Skeletal muscle tissue (tissue), 4 donors: ENCODE measurements around the gene TMEM120A. TPM values are rescaled to one million over a fixed set of nuclear protein-coding genes. Genes with fewer than 3 reads are reported as not detected.

ENCODE experiments used
- H3K27ac ChIP-seq: one replicate; pipeline ENCODE4 v1.7.0; 2013; ENCODE audit warnings: mild to moderate bottlenecking, low read depth, low read length, inconsistent platforms
- H3K27me3 ChIP-seq, 3 donors: one replicate each; pipeline ENCODE4 v1.7.0; 2013; ENCODE audit warnings: low read length in 3 of 3; ENCODE audit not compliant: control insufficient read depth in 3 of 3, insufficient read depth in 3 of 3
- H3K36me3 ChIP-seq, 3 donors: one replicate each; pipeline ENCODE4 v1.7.0; 2013; ENCODE audit warnings: low read length in 3 of 3; ENCODE audit not compliant: control insufficient read depth in 3 of 3, insufficient read depth in 3 of 3
- H3K4me1 ChIP-seq, 3 donors: one replicate each; pipeline ENCODE4 v1.7.0; 2013; ENCODE audit warnings: low read length in 3 of 3, mild to moderate bottlenecking in 3 of 3; ENCODE audit not compliant: control insufficient read depth in 3 of 3, insufficient read depth in 3 of 3
- H3K4me3 ChIP-seq, 3 donors: one replicate each; pipeline ENCODE4 v1.7.0; 2013; ENCODE audit warnings: low read length in 3 of 3
- H3K9ac ChIP-seq, 3 donors: one replicate each; pipeline ENCODE4 v1.7.0; 2013; ENCODE audit warnings: low read length in 3 of 3, mild to moderate bottlenecking in 3 of 3, moderate library complexity in 2 of 3, low read depth in 1 of 3
- H3K9me3 ChIP-seq, 3 donors: one replicate each; pipeline ENCODE4 v1.7.0; 2013; ENCODE audit warnings: low read length in 3 of 3; ENCODE audit not compliant: control insufficient read depth in 3 of 3
- total RNA-seq: library from RNA; depleted of rRNA; stranded (reverse); fragments of >200 nt; gene quantifications from one replicate; pipeline ENCODE4 v1.2.3, GENCODE V29; 2014
- donor health status: Osteomylitis.

TMEM120A gene
- total RNA-seq, 1 donor from 2014 or later, result 35.5 TPM

GRCh38 chr7:75998038-75998437 lies 3.6 kb upstream of the TMEM120A start:
- Histone ChIP-seq H3K9me3 (no peaks in the 10 kb centered on the region), H3K4me3 (no peak overlapping the region), H3K36me3 (peaks cover 14 to 24% (median 20%) of the 10 kb centered on the region in 3 donors), H3K4me1 (peaks cover 11 to 19% (median 17%) of the 10 kb centered on the region in 3 donors), H3K27ac (no peak overlapping the region), H3K9ac (no peak overlapping the region), H3K27me3 (no peaks in the 10 kb centered on the region)

GRCh38 chr7:75996476-75996875 lies 2.1 kb upstream of the TMEM120A start:
- Histone ChIP-seq H3K9me3 (no peaks in the 10 kb centered on the region), H3K27ac (no peak overlapping the region), H3K4me3 (no peak overlapping the region), H3K9ac (no peak overlapping the region), H3K36me3 (peaks cover 13 to 19% (median 13%) of the 10 kb centered on the region in 3 donors), H3K4me1 (peaks cover 12 to 31% (median 30%) of the 10 kb centered on the region in 3 donors), H3K27me3 (no peaks in the 10 kb centered on the region)

- Histone ChIP-seq H3K27me3 (no peaks in the 10 kb centered on the region), H3K4me1 (peaks cover 12 to 36% (median 32%) of the 10 kb centered on the region in 3 donors), H3K36me3 (peaks cover 10 to 16% (median 13%) of the 10 kb centered on the region in 3 donors), H3K9me3 (no peaks in the 10 kb centered on the region), H3K27ac (no peak overlapping the region), H3K4me3 (no peak overlapping the region), H3K9ac (peak overlapping the region in 1 of 3 donors; percentile 8)
These were observed 1.6 kb upstream of the TMEM120A start for GRCh38 chr7:75995996-75996395.

GRCh38 chr7:75995052-75995471 lies 667 bp upstream of the TMEM120A start:
- Histone ChIP-seq H3K9me3 (no peaks in the 10 kb centered on the region), H3K4me3 (peak overlapping the region; percentile 80 to 84 (median 83)), H3K9ac (peak overlapping the region; percentile 64 to 87 (median 71)), H3K27ac (peak overlapping the region; percentile 80), H3K27me3 (no peaks in the 10 kb centered on the region), H3K4me1 (peaks cover 12 to 45% (median 38%) of the 10 kb centered on the region in 3 donors), H3K36me3 (peaks cover 6 to 7% (median 6%) of the 10 kb centered on the region in 3 donors)

- Histone ChIP-seq H3K4me3 (peak overlapping the region; percentile 69 to 93 (median 90)), H3K4me1 (peaks cover 23 to 55% (median 49%) of the 10 kb centered on the region in 3 donors), H3K36me3 (peaks cover 6% of the 10 kb centered on the region in 3 donors), H3K9ac (peak overlapping the region; percentile 86 to 94 (median 89)), H3K27me3 (no peaks in the 10 kb centered on the region), H3K9me3 (no peaks in the 10 kb centered on the region), H3K27ac (peak overlapping the region; percentile 97)
These were observed 557 bp downstream of the TMEM120A start for GRCh38 chr7:75993689-75994387.

- Histone ChIP-seq H3K4me1 (peaks cover 23 to 55% (median 49%) of the 10 kb centered on the region in 3 donors), H3K9me3 (no peaks in the 10 kb centered on the region), H3K27me3 (no peaks in the 10 kb centered on the region), H3K36me3 (peaks cover 9 to 14% (median 13%) of the 10 kb centered on the region in 3 donors), H3K4me3 (no peak overlapping the region), H3K9ac (peak overlapping the region in 1 of 3 donors; percentile 57), H3K27ac (peak overlapping the region; percentile 76)
These were observed 2.2 kb downstream of the TMEM120A start for GRCh38 chr7:75992083-75992755.

- H3K27ac ChIP-seq, result peak overlapping the region; percentile 76
These were observed 2.8 kb downstream of the TMEM120A start for GRCh38 chr7:75991531-75992082.

GRCh38 chr7:75989500-75990388 lies 4.7 kb downstream of the TMEM120A start:
- no peaks in the 10 kb centered on the region for H3K9me3 ChIP-seq
- peak overlapping the region; percentile 43 to 73 (median 45) for H3K9ac ChIP-seq
- peak overlapping the region in 2 of 3 donors; percentile 35 for H3K4me3 ChIP-seq
- peaks cover 18 to 29% (median 23%) of the 10 kb centered on the region in 3 donors for H3K36me3 ChIP-seq
- peak overlapping the region; percentile 75 for H3K27ac ChIP-seq
- H3K4me1 ChIP-seq, result peaks cover 20 to 47% (median 41%) of the 10 kb centered on the region in 3 donors
- H3K27me3 ChIP-seq, result no peaks in the 10 kb centered on the region

More at GRCh38 chr7:75991531-75992082, 2.8 kb downstream of the TMEM120A start:
- Histone ChIP-seq H3K4me3 (no peak overlapping the region), H3K4me1 (peaks cover 23 to 55% (median 49%) of the 10 kb centered on the region in 3 donors), H3K9me3 (no peaks in the 10 kb centered on the region), H3K27me3 (no peaks in the 10 kb centered on the region), H3K9ac (peak overlapping the region in 1 of 3 donors; percentile 57), H3K36me3 (peaks cover 14 to 17% (median 15%) of the 10 kb centered on the region in 3 donors)
